Measurements from ENCODE around the gene IL22RA1. TPM values are rescaled to one million over a fixed set of nuclear protein-coding genes. Genes with fewer than 3 reads are reported as not detected.

The IL22RA1 gene
- total and polyA plus RNA-seq, 7 donors: 0.08 to 0.26 (median 0.16) TPM; not detected in 3

GRCh38 chr1:24182061-24182460 lies 39.1 kb upstream of the IL22RA1 start:
- peaks cover 3% of the 10 kb centered on the region for H3K4me1 ChIP-seq
- no peak for ATAC-seq
- intact Hi-C loops (cut with DNase I): no loop called here
- no peaks in the 10 kb centered on the region for H3K36me3 ChIP-seq (ENCODE audit: insufficient read depth in 1 of 2, low read depth in 1 of 2)
- TF ChIP-seq, protein P1, sequence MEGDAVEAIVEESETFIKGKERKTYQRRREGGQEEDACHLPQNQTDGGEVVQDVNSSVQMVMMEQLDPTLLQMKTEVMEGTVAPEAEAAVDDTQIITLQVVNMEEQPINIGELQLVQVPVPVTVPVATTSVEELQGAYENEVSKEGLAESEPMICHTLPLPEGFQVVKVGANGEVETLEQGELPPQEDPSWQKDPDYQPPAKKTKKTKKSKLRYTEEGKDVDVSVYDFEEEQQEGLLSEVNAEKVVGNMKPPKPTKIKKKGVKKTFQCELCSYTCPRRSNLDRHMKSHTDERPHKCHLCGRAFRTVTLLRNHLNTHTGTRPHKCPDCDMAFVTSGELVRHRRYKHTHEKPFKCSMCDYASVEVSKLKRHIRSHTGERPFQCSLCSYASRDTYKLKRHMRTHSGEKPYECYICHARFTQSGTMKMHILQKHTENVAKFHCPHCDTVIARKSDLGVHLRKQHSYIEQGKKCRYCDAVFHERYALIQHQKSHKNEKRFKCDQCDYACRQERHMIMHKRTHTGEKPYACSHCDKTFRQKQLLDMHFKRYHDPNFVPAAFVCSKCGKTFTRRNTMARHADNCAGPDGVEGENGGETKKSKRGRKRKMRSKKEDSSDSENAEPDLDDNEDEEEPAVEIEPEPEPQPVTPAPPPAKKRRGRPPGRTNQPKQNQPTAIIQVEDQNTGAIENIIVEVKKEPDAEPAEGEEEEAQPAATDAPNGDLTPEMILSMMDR (IDR thresholded peaks at IDR 0.05): no peak
- no peak overlapping the region for H3K4me3 ChIP-seq
- DNase-seq: no peak
- WGBS, 3 donors: 37 to 60% (median 40%) methylated on average over 6 of the region's 6 CpGs
- H3K27me3 ChIP-seq (ENCODE audit: insufficient read depth in 3 of 3, low read length in 2 of 3): no peaks in the 10 kb centered on the region
- H3K27ac ChIP-seq: no peak overlapping the region
- no peaks in the 10 kb centered on the region for H3K9me3 ChIP-seq

- no peak for DNase-seq
- Histone ChIP-seq H3K27ac (no peak overlapping the region), H3K27me3 (ENCODE audit: insufficient read depth in 3 of 3, low read length in 2 of 3) (no peaks in the 10 kb centered on the region), H3K4me1 (no peaks in the 10 kb centered on the region), H3K36me3 (ENCODE audit: insufficient read depth in 1 of 2, low read depth in 1 of 2) (no peaks in the 10 kb centered on the region), H3K4me3 (no peak overlapping the region), H3K9me3 (no peaks in the 10 kb centered on the region)
- intact Hi-C loops (cut with DNase I): no loop called here
- no peak for ATAC-seq
- 66 to 67% (median 67%) methylated on average over 5 of the region's 5 CpGs for WGBS, 3 donors
- TF ChIP-seq, protein P1 (IDR thresholded peaks at IDR 0.05): no peak
These were observed 38.7 kb upstream of the IL22RA1 start for GRCh38 chr1:24181619-24182018.

DNA sequence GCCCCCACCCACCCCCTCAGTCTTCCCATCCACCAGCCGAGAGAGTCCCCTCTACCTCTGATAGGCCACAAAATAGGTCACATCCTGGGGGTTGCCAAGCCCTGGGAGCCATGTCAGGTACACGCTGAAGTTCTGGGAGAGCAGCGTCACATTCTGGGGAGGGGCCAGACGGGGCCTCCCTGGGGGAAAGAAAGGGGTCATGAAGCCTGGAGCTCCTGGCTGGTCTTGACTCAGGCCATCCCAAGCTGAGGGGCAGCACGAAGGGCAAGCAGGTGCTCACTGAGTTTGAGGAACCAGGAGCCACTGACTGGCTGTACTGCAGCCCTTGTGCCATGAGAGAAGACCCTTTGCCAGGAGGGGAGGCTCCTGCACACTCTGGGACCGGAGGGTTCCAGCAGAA lies 37.7 kb upstream of the IL22RA1 start:
- Histone ChIP-seq H3K36me3 (ENCODE audit: insufficient read depth in 1 of 2, low read depth in 1 of 2) (no peaks in the 10 kb centered on the region), H3K4me1 (no peaks in the 10 kb centered on the region), H3K4me3 (no peak overlapping the region), H3K27ac (no peak overlapping the region), H3K9me3 (no peaks in the 10 kb centered on the region), H3K27me3 (ENCODE audit: insufficient read depth in 3 of 3, low read length in 2 of 3) (no peaks in the 10 kb centered on the region)
- TF ChIP-seq, protein P1 (IDR thresholded peaks at IDR 0.05): no peak
- ATAC-seq: no peak
- no peak for DNase-seq
- intact Hi-C loops (cut with DNase I): no loop called here
- WGBS, 3 donors: 86 to 94% (median 87%) methylated on average over 6 of the region's 6 CpGs

DNA sequence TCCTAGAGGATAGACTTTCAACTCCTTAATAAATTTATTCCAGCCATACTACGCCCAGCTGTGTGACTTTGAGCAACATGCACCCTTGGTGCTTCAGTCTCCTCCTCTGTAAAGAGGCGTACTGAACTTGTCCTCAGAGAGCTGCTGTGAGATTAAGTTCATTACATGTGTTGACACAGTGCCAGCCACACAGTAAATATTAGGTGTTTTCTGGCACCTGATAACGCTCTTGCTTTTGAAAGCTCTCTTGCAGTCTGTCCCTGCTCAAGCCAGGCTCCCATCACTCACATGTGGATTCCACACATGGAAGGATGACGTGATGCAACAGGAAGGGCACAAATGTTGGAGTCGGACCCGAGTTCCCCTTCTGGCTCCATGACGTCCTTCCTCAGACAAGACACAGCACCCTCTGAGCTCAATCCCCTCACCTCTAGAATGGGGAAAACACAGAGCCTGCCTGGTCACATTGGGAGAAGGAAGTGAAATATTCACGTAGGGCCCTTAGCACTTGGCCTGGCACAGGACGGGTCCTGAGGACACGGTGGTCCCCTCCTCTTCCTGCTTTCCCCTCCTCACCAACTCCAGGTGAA lies 36.4 kb upstream of the IL22RA1 start:
- H3K27me3 ChIP-seq (ENCODE audit: insufficient read depth in 3 of 3, low read length in 2 of 3): no peaks in the 10 kb centered on the region
- no peaks in the 10 kb centered on the region for H3K4me1 ChIP-seq
- 74 to 84% (median 75%) methylated on average over 10 of the region's 10 CpGs for WGBS, 3 donors
- H3K4me3 ChIP-seq: no peak overlapping the region
- intact Hi-C loops (cut with DNase I): no loop called here
- H3K27ac ChIP-seq: no peak overlapping the region
- no peak for DNase-seq
- ATAC-seq: no peak
- no peaks in the 10 kb centered on the region for H3K9me3 ChIP-seq
- H3K36me3 ChIP-seq (ENCODE audit: insufficient read depth in 1 of 2, low read depth in 1 of 2): no peaks in the 10 kb centered on the region
- TF ChIP-seq, protein P1 (IDR thresholded peaks at IDR 0.05): no peak

DNA sequence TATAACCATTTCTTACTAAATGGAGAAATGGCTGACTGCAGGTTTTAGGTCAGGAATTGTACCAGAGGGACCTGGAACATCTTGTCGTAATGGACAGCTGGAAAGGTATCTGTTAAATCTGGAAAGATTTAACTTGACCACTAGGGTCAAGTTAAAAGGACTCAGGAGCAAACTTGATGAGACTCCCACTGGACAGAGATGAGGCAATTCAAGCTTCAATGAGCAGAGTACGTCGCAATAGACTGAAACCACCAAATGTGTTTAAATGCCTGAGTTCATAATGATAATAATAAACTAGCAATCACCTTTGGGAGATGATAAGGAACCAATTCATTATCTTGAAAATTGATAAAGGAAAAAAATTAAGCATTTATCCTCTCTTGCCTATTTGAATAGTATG lies 35.5 kb upstream of the IL22RA1 start:
- TF ChIP-seq, protein P1 (IDR thresholded peaks at IDR 0.05): no peak
- intact Hi-C loops (cut with DNase I): no loop called here
- 62 to 73% (median 62%) methylated on average over 3 of the region's 3 CpGs for WGBS, 3 donors

More for the DNA sequence above, 35.5 kb upstream of the IL22RA1 start:
- Histone ChIP-seq H3K4me1 (no peaks in the 10 kb centered on the region), H3K27ac (no peak overlapping the region), H3K27me3 (ENCODE audit: insufficient read depth in 3 of 3, low read length in 2 of 3) (no peaks in the 10 kb centered on the region), H3K4me3 (no peak overlapping the region), H3K36me3 (ENCODE audit: insufficient read depth in 1 of 2, low read depth in 1 of 2) (no peaks in the 10 kb centered on the region), H3K9me3 (no peaks in the 10 kb centered on the region)
- ATAC-seq: no peak
- no peak for DNase-seq
